Measurements from ENCODE around the gene PDZD4.

Gene PDZD4

GRCh38 chrX:153828308-153828707 lies 2.0 kb downstream of the PDZD4 start:
- no peak overlapping the region for H3K4me3 ChIP-seq (ENCODE audit: low read depth, low read length)
- no peak for DNase-seq (ENCODE audit: low read depth, low spot score)
- no peak for TF ChIP-seq CTCF (IDR thresholded peaks at IDR 0.05; ENCODE audit: low read depth, low read length)
- in situ Hi-C loops (cut with HindIII; ENCODE audit: low sequenced_read_pairs), result no loop called here

- in situ Hi-C loops (cut with HindIII; ENCODE audit: low sequenced_read_pairs), result no loop called here
- TF ChIP-seq CTCF (IDR thresholded peaks at IDR 0.05; ENCODE audit: low read depth, low read length), result no peak
- H3K4me3 ChIP-seq (ENCODE audit: low read depth, low read length), result no peak overlapping the region
- no peak for DNase-seq (ENCODE audit: low read depth, low spot score)
Measured at GRCh38 chrX:153827903-153828302, 2.4 kb downstream of the PDZD4 start.

- in situ Hi-C loops (cut with HindIII; ENCODE audit: low sequenced_read_pairs), result no loop called here
- H3K4me3 ChIP-seq (ENCODE audit: low read depth, low read length), result no peak overlapping the region
- TF ChIP-seq CTCF (IDR thresholded peaks at IDR 0.05; ENCODE audit: low read depth, low read length), result no peak
Measured at GRCh38 chrX:153827016-153827415, 3.3 kb downstream of the PDZD4 start.

GRCh38 chrX:153825042-153825441 lies 5.3 kb downstream of the PDZD4 start:
- no peak for TF ChIP-seq CTCF (IDR thresholded peaks at IDR 0.05; ENCODE audit: low read depth, low read length)
- H3K4me3 ChIP-seq (ENCODE audit: low read depth, low read length), result no peak overlapping the region
- in situ Hi-C loops (cut with HindIII; ENCODE audit: low sequenced_read_pairs), result no loop called here
- no peak for DNase-seq (ENCODE audit: low read depth, low spot score)

More at GRCh38 chrX:153827016-153827415, 3.3 kb downstream of the PDZD4 start:
- DNase-seq (ENCODE audit: low read depth, low spot score), result no peak

GRCh38 chrX:153824348-153824747 lies 6.0 kb downstream of the PDZD4 start:
- TF ChIP-seq CTCF (IDR thresholded peaks at IDR 0.05; ENCODE audit: low read depth, low read length), result no peak
- H3K4me3 ChIP-seq (ENCODE audit: low read depth, low read length), result no peak overlapping the region
- in situ Hi-C loops (cut with HindIII; ENCODE audit: low sequenced_read_pairs), result no loop called here
- DNase-seq (ENCODE audit: low read depth, low spot score), result no peak

- in situ Hi-C loops (cut with HindIII; ENCODE audit: low sequenced_read_pairs), result no loop called here
- DNase-seq (ENCODE audit: low read depth, low spot score), result no peak
- H3K4me3 ChIP-seq (ENCODE audit: low read depth, low read length), result no peak overlapping the region
- no peak for TF ChIP-seq CTCF (IDR thresholded peaks at IDR 0.05; ENCODE audit: low read depth, low read length)
Measured at GRCh38 chrX:153821066-153821465, 9.3 kb downstream of the PDZD4 start.

GRCh38 chrX:153820601-153821000 lies 9.7 kb downstream of the PDZD4 start:
- TF ChIP-seq CTCF (IDR thresholded peaks at IDR 0.05; ENCODE audit: low read depth, low read length), result no peak
- no peak for DNase-seq (ENCODE audit: low read depth, low spot score)
- H3K4me3 ChIP-seq (ENCODE audit: low read depth, low read length), result no peak overlapping the region
- in situ Hi-C loops (cut with HindIII; ENCODE audit: low sequenced_read_pairs), result no loop called here
